Measurements from ENCODE around the gene ID1.

DNA sequence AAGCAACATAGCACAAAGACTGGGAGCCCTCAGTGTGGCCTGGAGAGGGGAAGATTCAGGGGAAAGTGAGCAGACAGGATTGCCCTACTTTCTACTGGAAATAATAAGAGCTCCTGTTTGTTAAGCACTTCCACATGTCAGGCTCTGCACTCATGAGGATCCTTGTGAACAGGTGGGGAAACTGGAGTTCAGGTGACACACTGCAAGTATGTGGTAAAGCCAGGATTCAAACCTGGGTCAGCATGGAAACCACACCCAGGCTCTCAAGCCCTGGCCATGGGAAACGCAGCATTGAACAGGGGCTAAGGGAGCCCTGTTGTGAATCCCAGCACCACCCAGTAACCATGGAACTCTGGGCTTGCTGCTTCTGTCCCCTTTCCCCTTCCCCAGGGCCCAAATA is 42.8 kb upstream of the ID1 start:
- TF ChIP-seq YY1 (IDR thresholded peaks at IDR 0.05; ENCODE audit: insufficient read depth, insufficient read length) = no peak
- no peak for TF ChIP-seq SUZ12 (IDR thresholded peaks at IDR 0.05; ENCODE audit: extremely low read depth, insufficient read depth, insufficient read length)
- TF ChIP-seq ZNF274 (IDR thresholded peaks at IDR 0.05; ENCODE audit: low read depth, low read length) = no peak
